Measurements from ENCODE around the gene PITRM1.
"Not testable (repeated sequence)": the region's sequence is repeated elsewhere in the genome, so short reads cannot be mapped to it uniquely, and the experiment has no call there.

The PITRM1 gene

GRCh38 chr10:3179174-3179573 lies 6.6 kb upstream of the PITRM1 start:
- in situ Hi-C loops (cut with HindIII; ENCODE audit: low sequenced_read_pairs) = no loop called here
- no peak for TF ChIP-seq CTCF (IDR thresholded peaks at IDR 0.05; ENCODE audit: low read depth, low read length)

GRCh38 chr10:3178042-3178441 lies 5.5 kb upstream of the PITRM1 start:
- no peak for DNase-seq (ENCODE audit: low read depth, low spot score)
- no peak for TF ChIP-seq CTCF (IDR thresholded peaks at IDR 0.05; ENCODE audit: low read depth, low read length)
- in situ Hi-C loops (cut with HindIII; ENCODE audit: low sequenced_read_pairs) = no loop called here
- no peak overlapping the region for H3K4me3 ChIP-seq (ENCODE audit: low read depth, low read length)

More at GRCh38 chr10:3179174-3179573, 6.6 kb upstream of the PITRM1 start:
- no peak overlapping the region for H3K4me3 ChIP-seq (ENCODE audit: low read depth, low read length)
- DNase-seq (ENCODE audit: low read depth, low spot score) = no peak

- no peak for TF ChIP-seq CTCF (IDR thresholded peaks at IDR 0.05; ENCODE audit: low read depth, low read length)
- in situ Hi-C loops (cut with HindIII; ENCODE audit: low sequenced_read_pairs) = no loop called here
- H3K4me3 ChIP-seq (ENCODE audit: low read depth, low read length) = peak overlapping the region; percentile 47
- DNase-seq (ENCODE audit: low read depth, low spot score) = no peak
Measured at GRCh38 chr10:3173171-3173878, 743 bp upstream of the PITRM1 start.

- H3K4me3 ChIP-seq (ENCODE audit: low read depth, low read length) = peak overlapping the region; percentile 69
- in situ Hi-C loops (cut with HindIII; ENCODE audit: low sequenced_read_pairs) = no loop called here
- TF ChIP-seq CTCF (IDR thresholded peaks at IDR 0.05; ENCODE audit: low read depth, low read length) = no peak
- peak; percentile 84 for DNase-seq (ENCODE audit: low read depth, low spot score)
Measured at GRCh38 chr10:3172081-3172445, 519 bp downstream of the PITRM1 start.

- peak overlapping the region; percentile 69 for H3K4me3 ChIP-seq (ENCODE audit: low read depth, low read length)
- DNase-seq (ENCODE audit: low read depth, low spot score); in situ Hi-C loops (cut with HindIII; ENCODE audit: low sequenced_read_pairs): not testable (repeated sequence)
Measured at GRCh38 chr10:3171488-3171887, 1.1 kb downstream of the PITRM1 start.

GRCh38 chr10:3169673-3170072 lies 2.9 kb downstream of the PITRM1 start:
- no peak overlapping the region for H3K4me3 ChIP-seq (ENCODE audit: low read depth, low read length)
- no peak for TF ChIP-seq CTCF (IDR thresholded peaks at IDR 0.05; ENCODE audit: low read depth, low read length)
- in situ Hi-C loops (cut with HindIII; ENCODE audit: low sequenced_read_pairs) = no loop called here
- no peak for DNase-seq (ENCODE audit: low read depth, low spot score)

- DNase-seq (ENCODE audit: low read depth, low spot score) = no peak
- in situ Hi-C loops (cut with HindIII; ENCODE audit: low sequenced_read_pairs) = no loop called here
- no peak for TF ChIP-seq CTCF (IDR thresholded peaks at IDR 0.05; ENCODE audit: low read depth, low read length)
Measured at GRCh38 chr10:3169271-3169670, 3.3 kb downstream of the PITRM1 start.

More at GRCh38 chr10:3169271-3169670, 3.3 kb downstream of the PITRM1 start:
- H3K4me3 ChIP-seq (ENCODE audit: low read depth, low read length) = no peak overlapping the region
